DND-41 (cell line): ENCODE measurements around the gene RABL6.

Source experiments
- ATAC-seq: fragments of 200-7000 bp; cut with Tn5 transposase; 3 replicates; pipeline ENCODE4 v1.9.1; 2021; ENCODE audit warnings: low read depth; ENCODE audit not compliant: insufficient read depth
- DNase-seq: peaks from one replicate; pipeline ENCODE4 v3.0.0-alpha.2; 2020
- H2AFZ ChIP-seq: 2 replicates; pipeline ENCODE4 v1.6.0; 2012; ENCODE audit warnings: low read depth, low read length
- H3K27ac ChIP-seq: 2 replicates; pipeline ENCODE4 v1.5.1; 2012; ENCODE audit warnings: low read length, inconsistent platforms
- H3K27me3 ChIP-seq: fragments of 200-600 bp; sonication (generic); 2 replicates; pipeline ENCODE4 v1.6.0; 2012; ENCODE audit warnings: low read length, mild to moderate bottlenecking, inconsistent platforms; ENCODE audit not compliant: insufficient read depth, poor library complexity
- H3K36me3 ChIP-seq: 2 replicates; pipeline ENCODE4 v1.5.1; 2012; ENCODE audit warnings: low read length, inconsistent platforms; ENCODE audit not compliant: insufficient read depth
- H3K4me1 ChIP-seq: 2 replicates; pipeline ENCODE4 v1.5.1; 2012; ENCODE audit warnings: mild to moderate bottlenecking, low read length; ENCODE audit not compliant: insufficient read depth
- H3K4me2 ChIP-seq: 2 replicates; pipeline ENCODE4 v1.6.0; 2012; ENCODE audit warnings: mild to moderate bottlenecking, moderate library complexity, low read length, inconsistent platforms; ENCODE audit not compliant: insufficient read depth
- H3K4me3 ChIP-seq, 2 experiments: fragments of 200-600 bp in 1 of 2; shearing (Covaris generic) in 1 of 2; 2 replicates each; pipeline ENCODE4 v1.5.1; 2012 to 2016; ENCODE audit warnings: inconsistent platforms in 2 of 2, low read length in 2 of 2, mild to moderate bottlenecking in 2 of 2, low read depth in 1 of 2, moderate library complexity in 1 of 2
- H3K79me2 ChIP-seq: 2 replicates; pipeline ENCODE4 v1.6.0; 2012; ENCODE audit warnings: low read length, inconsistent platforms; ENCODE audit not compliant: insufficient read depth
- H3K9ac ChIP-seq: 2 replicates; pipeline ENCODE4 v1.6.0; 2012; ENCODE audit warnings: low read depth, mild to moderate bottlenecking, inconsistent platforms, low read length, moderate library complexity
- H3K9me3 ChIP-seq: 2 replicates; pipeline ENCODE4 v1.5.1; 2012; ENCODE audit warnings: low read length, moderate library complexity, mild to moderate bottlenecking, inconsistent platforms; ENCODE audit not compliant: insufficient read depth, severe bottlenecking
- H4K20me1 ChIP-seq: 2 replicates; pipeline ENCODE4 v1.6.0; 2012; ENCODE audit warnings: low read length; ENCODE audit not compliant: insufficient read depth
- EZH2 ChIP-seq: IDR thresholded peaks from 3 replicates; pipeline ENCODE4 v1.6.1; 2012; ENCODE audit warnings: borderline replicate concordance, low read depth, mild to moderate bottlenecking, moderate library complexity, low read length, inconsistent platforms; ENCODE audit not compliant: severe bottlenecking
- TF ChIP-seq, protein P1 (sequence below): IDR thresholded peaks from 2 replicates; pipeline ENCODE4 v1.5.1; 2012; ENCODE audit warnings: borderline replicate concordance, low read length, moderate library complexity, mild to moderate bottlenecking; ENCODE audit not compliant: poor library complexity, severe bottlenecking; ENCODE audit errors: extremely low read depth

The RABL6 gene

GRCh38 chr9:136762915-136763648 is 44.7 kb upstream of the RABL6 start:
- Histone ChIP-seq H3K36me3 (no peaks in the 10 kb centered on the region), H3K4me3 (no peak overlapping the region), H3K9ac (no peak overlapping the region), H3K79me2 (no peaks in the 10 kb centered on the region), H3K27me3 (no peaks in the 10 kb centered on the region), H3K9me3 (no peaks in the 10 kb centered on the region), H2AFZ (no peak overlapping the region), H3K27ac (no peak overlapping the region), H3K4me1 (no peaks in the 10 kb centered on the region), H3K4me2 (no peak overlapping the region), H4K20me1 (no peaks in the 10 kb centered on the region)
- TF ChIP-seq, protein P1, sequence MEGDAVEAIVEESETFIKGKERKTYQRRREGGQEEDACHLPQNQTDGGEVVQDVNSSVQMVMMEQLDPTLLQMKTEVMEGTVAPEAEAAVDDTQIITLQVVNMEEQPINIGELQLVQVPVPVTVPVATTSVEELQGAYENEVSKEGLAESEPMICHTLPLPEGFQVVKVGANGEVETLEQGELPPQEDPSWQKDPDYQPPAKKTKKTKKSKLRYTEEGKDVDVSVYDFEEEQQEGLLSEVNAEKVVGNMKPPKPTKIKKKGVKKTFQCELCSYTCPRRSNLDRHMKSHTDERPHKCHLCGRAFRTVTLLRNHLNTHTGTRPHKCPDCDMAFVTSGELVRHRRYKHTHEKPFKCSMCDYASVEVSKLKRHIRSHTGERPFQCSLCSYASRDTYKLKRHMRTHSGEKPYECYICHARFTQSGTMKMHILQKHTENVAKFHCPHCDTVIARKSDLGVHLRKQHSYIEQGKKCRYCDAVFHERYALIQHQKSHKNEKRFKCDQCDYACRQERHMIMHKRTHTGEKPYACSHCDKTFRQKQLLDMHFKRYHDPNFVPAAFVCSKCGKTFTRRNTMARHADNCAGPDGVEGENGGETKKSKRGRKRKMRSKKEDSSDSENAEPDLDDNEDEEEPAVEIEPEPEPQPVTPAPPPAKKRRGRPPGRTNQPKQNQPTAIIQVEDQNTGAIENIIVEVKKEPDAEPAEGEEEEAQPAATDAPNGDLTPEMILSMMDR, result no peak
- no peak for TF ChIP-seq EZH2
- ATAC-seq, result no peak
- DNase-seq, result peak; percentile 10

- H3K9ac ChIP-seq, result no peak overlapping the region
- no peaks in the 10 kb centered on the region for H3K36me3 ChIP-seq
- H3K4me1 ChIP-seq, result no peaks in the 10 kb centered on the region
- H3K4me3 ChIP-seq, result no peak overlapping the region
- no peaks in the 10 kb centered on the region for H4K20me1 ChIP-seq
- ATAC-seq (no peak), DNase-seq (no peak)
- H2AFZ ChIP-seq, result no peak overlapping the region
- H3K27ac ChIP-seq, result no peak overlapping the region
- H3K4me2 ChIP-seq, result no peak overlapping the region
- no peaks in the 10 kb centered on the region for H3K27me3 ChIP-seq
- TF ChIP-seq, protein P1, result no peak
- no peak for TF ChIP-seq EZH2
- H3K79me2 ChIP-seq, result no peaks in the 10 kb centered on the region
- H3K9me3 ChIP-seq, result no peaks in the 10 kb centered on the region
Measured at GRCh38 chr9:136763649-136764035, 44.1 kb upstream of the RABL6 start.

DNA sequence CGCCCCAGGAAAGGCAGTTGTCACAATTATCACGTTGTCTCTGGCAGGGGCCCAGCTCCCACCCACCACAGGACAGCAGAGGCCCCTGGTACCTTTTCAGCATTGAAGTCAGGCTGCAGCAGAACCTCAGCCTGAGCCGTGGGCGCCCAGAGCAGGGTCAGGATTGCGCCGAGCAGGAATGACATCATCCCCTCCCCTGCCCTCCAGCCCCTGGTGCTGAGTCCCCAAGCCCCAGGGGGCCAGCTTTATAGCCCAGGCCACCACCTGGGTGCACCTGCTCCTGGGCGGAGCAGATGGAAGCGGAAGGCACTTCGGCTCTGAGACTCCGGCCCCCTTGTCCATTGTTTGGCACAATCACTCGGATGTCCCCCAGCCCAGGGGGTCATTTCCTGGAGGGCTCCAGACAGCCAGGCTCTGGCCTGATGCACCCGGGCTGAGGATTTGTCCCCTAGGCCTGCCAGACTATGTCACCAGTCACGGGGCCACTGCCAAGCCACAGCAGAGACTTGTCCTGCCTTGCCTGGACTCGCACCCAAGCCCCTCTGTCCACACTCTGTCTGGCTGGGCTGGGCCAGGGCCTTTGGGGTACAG is 43.4 kb upstream of the RABL6 start, which contains the start of gene LCN15:
Gene LCN15 (minus strand): TSS at position 218 of the 591 bp plus-strand sequence. CDS start 30 bp downstream, at position 188.
- H3K4me2 ChIP-seq, result no peak within 1 kb of the TSS
- no peaks in the 10 kb centered on the region for H3K79me2 ChIP-seq
- TF ChIP-seq EZH2, result no peak
- TF ChIP-seq, protein P1, result no peak
- H2AFZ ChIP-seq, result no peak within 1 kb of the TSS
- no peak within 1 kb of the TSS for H3K27ac ChIP-seq
- no peaks in the 10 kb centered on the region for H3K36me3 ChIP-seq
- no peaks in the 10 kb centered on the region for H3K9me3 ChIP-seq
- no peak within 1 kb of the TSS for H3K4me3 ChIP-seq
- DNase-seq, result no peak
- ATAC-seq, result no peak
- no peaks in the 10 kb centered on the region for H3K4me1 ChIP-seq
- H3K9ac ChIP-seq, result no peak within 1 kb of the TSS
- H4K20me1 ChIP-seq, result no peaks in the 10 kb centered on the region
- H3K27me3 ChIP-seq, result no peaks in the 10 kb centered on the region
